ENCODE data around the gene NKAIN4.

NKAIN4 gene

DNA sequence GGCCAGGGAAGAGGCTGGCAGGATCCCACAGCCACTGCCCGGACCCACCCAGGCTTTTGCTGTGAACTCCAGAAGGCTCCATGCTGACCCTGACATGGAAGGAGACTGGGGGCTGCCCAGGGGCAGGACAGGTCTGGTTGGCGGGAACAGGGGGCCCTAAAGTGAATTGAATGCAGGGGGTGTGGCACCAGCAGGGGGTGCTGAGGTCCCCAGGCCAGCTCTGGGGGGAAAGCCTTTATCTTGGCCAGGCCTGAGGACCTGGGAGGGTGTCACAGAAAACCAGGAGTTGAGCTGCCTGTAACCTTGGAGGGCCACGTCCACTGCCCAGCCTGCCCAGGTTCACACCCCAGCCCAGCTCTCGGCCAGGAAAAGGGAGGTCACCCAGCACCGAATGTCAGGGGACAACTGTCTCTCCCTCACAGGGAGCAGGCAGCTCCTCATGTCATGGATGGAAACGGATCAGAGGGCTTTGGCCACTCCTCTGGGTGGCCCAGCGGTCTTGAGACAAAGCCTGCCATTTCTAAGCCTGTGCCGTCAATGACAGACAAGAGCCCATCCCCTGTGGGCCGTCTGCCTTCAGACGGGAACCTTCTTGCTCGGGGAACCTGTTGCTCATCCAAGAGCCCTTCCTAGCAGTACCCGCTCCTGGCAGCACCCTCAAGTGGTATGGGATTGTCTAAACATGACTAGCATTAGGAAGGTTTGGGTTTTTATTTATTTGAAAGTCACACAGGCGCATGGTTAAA, 35.4 kb downstream of the NKAIN4 start:
- no peak for DNase-seq (ENCODE audit: low read depth)

DNA sequence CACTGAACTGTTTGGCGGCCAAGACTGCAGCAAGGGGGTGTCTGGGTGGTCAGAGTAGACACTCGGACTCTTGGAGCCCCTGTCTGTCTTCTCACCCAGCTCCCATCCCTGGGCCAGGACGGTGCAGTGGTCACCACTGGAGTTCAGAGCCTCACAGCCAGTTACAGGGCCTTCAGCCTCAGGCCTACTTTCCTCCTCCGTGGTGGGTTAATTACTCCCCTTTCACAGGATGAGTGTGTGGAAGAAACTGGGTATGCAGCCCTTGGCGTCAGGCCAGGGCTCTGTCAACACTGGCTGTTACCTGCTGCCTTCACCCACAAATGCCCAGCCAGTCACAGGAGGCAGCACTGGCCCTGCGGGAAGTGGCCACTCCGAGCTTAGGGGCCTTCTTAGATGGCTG, 36.6 kb downstream of the NKAIN4 start:
- no peak for DNase-seq (ENCODE audit: low read depth)

DNA sequence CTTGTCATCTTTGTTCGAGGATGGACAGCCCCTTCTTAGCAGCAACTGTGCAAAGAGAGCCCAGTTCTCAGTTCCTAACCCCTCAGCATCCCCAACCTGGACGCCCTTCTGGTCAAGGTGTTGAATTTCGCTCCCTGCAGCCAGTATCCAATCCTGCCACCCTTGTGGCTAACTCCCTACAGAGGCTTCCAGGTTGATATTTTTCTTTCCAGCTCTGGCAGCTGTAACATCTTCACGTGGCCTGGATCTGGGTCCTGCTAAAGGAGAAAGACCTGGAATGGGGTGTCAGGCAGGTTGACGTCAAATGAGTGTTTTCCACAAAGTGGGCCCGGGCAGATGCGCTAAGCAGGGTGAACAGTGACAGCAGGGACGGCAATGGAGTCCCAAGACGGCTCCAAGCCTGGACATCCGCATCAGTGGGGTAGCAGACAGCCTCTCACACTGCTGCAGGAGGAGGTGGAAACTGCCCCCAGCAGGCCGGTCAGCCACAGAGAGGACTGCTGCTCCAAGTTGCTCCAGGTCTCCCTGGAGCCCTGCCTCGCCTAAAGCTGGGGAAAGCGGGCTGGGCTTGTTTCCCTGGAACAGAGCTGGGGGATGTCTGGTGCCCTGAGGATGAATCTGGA, 37.3 kb downstream of the NKAIN4 start:
- DNase-seq (ENCODE audit: low read depth), result no peak

DNA sequence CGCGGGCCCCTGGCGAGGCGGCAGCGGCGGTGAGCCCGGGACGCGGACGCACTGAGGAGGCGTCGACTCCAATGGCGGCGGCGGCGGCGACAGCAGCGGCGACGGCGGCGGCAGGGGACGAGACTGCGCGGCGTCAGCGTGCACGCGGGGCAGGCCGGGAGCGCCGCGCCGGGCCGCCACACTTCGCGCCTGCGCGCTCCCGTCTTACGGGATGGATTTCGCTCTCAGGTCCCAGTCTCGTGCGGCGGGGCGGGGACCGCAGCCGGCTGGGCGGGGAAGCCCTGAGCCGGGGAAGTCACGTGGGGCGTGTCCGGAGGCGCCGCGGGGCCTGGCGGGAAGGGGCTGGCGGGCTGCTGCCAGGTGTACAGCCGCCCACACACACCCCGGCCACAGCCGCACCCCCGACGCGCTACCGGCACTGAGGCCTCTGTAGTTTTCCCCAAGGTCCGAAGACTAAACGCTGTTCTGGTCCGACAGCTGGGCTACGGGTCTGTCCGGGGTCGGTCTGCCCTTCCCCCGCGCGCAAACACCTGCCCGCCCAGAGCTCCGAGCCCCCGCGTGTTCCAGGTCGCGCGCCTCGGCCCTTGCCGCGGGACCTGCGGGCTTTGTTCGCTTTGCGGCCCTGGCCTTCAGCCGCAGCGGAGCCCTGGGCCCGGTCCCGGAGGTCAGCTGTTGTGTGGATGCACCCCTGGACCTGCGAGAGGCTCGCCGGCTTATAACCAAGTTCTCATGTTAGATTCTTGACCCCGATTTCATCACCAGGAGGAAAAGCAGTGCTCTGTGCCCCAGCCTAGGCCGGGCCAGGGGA, 38.0 kb downstream of the NKAIN4 start, which contains the start of gene YTHDF1:
TSS of gene YTHDF1 (minus strand) at position 91 of the 808 bp plus-strand sequence. CDS start 239 bp downstream, outside the sequence.
- peak; percentile 93 for DNase-seq (ENCODE audit: low read depth)

DNA sequence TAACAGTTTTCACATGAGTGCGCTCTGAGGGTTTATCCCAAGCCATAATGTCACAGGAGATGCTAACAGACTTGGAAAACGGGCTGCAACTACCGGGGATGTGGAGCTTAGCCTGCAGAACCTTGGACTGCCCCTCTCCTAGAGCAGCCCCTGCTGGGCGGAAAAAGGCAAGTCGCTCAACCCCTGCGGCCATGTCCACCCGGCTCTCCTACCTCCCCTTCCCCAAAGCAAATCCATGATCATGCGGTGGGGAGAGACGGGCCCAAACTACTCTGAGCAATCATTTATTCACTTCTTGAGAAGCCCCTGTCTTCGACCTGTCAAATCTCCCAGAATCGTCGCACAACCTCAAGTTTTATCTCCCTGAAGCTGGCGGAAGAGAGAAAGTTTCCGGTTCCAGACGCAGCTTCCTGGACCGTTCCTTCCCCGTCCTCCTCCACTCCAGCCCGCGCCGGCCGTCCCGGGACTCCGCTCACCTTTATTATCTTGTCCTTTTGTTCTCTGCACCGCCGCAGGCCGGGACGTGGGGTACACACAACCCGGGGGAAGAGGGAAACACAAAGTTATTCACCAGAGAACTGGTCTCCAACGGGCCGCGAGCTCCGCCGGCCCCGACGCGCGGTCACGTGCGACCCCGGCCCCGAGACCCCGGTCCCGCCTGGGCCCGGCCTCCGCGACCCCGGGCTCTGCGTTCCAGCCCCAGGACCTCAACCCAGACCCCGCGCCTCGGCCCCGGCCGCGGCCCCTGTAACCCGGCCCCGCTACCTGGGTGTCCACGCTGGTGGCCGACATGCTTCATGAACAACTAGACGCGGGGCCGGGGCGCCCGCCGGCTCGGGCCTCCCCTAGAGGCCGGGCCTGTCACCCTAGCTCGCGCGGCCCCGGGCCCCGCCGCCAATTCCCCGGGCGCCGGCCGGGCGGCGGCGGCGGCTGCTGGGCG, 38.9 kb downstream of the NKAIN4 start:
- DNase-seq (ENCODE audit: low read depth), result peak; percentile 59

DNA sequence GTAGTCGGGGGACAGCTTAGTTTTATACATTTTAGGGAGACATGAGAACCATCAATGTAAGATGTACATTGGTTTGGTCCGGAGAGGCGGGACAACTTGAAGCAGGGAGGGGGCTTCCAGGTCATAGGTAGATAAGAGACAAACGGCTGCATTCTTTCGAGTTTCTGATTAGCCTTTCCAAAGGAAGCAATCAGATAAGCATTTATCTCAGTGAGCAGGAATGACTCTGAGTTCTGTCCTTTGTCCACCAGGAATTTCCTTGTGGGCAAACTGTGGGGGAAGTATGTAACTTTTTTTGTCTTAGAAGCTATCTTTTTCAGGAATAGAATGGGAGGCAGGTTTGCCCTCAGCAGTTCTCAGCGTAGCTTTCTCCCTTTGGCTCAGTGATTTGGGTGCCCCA, 39.7 kb downstream of the NKAIN4 start:
- DNase-seq (ENCODE audit: low read depth), result no peak

DNA sequence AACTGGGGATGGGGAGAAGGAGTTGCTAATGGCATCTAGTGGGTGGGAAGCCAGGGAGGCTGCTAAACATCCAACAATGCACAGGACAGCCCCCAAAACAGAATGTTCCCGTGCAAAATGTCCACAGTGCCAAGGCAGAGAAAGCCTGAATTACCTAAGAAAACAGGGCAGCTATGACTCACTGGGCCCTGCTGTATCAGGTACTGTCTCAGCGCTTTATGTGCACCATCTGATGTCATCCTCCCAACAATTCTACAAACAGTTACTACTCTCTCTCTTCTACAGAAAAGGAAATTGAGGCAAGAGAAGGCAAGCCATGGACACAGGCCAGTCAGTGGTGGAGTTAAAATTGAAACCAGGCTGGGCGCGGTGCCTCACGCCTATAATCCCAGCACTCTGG, 41.5 kb downstream of the NKAIN4 start:
- DNase-seq (ENCODE audit: low read depth), result no peak

DNA sequence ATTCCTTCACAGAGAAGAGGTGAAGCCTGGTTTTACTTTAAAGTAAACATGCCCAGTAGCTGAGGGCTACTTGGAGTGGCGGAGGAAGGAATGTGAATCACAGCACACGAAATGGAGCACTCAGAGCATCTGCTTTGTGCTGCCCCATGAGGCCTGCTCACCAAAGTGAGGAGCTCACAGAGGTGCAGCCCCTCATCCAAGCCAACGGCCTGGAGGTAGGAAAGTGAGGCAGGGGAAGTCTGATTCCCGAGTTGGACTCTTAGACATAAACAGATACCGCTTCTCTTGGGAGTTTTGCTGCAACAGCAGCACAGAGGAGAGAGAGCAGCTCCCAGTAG, 41.9 kb downstream of the NKAIN4 start:
- DNase-seq (ENCODE audit: low read depth), result peak; percentile 18

DNA sequence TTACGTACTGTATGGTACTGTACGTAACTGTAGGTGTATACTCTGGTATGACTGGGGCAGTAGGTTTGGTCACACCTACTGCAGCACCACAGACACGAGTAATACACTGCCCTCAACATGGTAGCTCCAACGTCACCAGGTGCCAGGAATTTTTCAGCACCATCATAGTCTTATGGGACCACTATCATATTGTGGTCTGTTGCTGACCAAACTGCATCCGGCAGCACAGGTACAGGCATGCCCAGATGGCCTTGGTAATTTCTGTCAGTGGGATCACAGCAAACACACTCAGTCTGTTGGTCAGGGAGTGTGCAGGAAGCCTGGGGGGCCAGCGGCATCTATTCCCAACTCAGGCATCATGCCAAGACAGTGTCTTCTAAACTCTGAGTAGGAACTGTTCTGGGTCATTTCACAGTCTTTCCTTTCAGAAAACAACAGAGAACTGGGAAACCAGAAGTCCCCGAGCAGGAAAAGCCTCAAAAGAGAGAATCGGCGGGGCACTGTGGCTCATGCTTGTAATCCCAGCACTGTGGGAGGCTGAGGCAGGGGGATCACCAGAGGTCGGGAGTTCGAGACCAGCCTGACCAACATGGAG, 44.2 kb downstream of the NKAIN4 start:
- no peak for DNase-seq (ENCODE audit: low read depth)

DNA sequence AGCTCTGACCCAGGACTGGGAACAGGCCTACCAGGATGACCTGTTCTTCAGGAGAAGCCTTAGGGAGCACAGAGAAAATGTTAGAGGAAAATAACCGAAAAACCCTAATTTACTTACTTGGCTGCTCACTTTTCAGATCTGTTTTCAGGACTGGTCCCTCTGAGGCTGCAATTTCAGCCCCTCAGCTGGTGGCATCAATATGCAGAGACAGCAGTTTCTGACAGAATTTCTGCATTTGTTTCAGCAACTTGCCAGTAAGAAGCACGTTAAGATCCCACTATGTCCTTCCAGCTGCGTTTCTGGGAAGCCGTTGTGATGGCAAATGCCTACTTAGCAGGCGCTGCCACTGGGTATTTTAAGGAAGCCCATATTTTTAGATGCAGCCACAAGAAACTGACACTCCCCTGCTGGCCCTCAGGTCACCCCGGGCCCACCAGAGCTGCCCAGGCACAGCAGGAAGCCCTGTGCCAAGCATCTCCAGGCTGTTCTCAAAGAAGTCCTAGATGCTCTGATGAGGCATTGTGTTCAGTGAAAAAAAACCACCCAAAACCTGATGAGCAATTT, 45.8 kb downstream of the NKAIN4 start:
- no peak for DNase-seq (ENCODE audit: low read depth)

DNA sequence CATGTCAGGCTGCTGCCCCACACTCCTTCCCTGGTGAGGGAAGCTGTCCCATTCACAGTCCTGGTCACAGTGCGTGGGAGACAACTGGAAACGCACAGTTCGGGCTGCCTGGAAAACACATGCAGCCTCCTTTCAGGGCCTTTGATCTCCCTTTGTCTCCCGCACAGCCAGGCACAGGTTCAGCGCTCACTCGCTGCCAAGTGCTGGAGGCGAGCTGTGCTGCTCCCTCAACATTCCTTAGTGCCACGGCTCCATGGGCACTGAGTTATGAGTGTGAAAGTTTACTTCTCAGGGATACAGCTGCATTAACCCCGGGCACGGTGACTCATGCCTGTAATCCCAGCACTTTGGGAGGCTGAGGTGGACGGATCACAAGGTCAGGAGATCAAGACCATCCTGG, 47.4 kb downstream of the NKAIN4 start:
- peak; percentile 69 for DNase-seq (ENCODE audit: low read depth)

DNA sequence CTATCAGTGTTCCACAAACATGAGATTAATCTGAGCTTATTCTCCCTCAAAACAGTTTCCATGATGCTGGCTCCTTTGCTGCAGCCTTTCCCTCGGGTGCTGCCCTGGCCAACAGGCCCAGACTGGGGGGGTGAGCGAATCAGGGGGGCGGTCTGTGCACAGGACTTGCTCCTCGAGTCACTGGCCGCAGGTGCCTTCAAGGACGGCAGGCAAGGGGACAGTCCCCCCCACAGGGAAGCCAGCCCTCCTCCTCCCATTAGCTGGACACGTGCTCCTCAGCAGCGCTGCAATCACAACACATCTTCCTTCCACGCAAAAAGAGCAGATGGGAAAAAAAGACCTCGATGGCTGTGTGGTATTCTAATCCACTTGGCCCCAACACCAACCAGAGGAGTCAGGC, 48.4 kb downstream of the NKAIN4 start:
- no peak for DNase-seq (ENCODE audit: low read depth)

DNA sequence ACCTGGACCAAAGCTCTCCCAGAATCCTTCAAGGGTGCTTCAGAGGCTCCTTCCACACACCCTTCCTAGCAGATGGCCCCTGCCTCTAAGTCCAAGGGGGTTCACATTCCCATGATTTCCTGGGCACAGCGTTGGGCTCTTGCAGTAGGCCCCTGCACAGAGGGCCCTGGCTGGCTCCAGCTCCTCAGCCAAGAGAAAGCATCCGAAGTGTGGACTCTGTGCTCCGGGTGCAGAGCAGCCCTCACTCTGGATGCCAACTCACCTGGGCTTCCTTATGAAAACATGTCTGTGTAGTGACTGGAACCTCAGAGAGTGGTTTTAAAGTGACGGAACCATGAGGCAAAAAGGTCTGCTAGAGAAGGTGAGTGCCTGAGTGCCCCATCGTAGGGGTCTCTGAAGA, 49.9 kb downstream of the NKAIN4 start:
- DNase-seq (ENCODE audit: low read depth), result no peak

DNA sequence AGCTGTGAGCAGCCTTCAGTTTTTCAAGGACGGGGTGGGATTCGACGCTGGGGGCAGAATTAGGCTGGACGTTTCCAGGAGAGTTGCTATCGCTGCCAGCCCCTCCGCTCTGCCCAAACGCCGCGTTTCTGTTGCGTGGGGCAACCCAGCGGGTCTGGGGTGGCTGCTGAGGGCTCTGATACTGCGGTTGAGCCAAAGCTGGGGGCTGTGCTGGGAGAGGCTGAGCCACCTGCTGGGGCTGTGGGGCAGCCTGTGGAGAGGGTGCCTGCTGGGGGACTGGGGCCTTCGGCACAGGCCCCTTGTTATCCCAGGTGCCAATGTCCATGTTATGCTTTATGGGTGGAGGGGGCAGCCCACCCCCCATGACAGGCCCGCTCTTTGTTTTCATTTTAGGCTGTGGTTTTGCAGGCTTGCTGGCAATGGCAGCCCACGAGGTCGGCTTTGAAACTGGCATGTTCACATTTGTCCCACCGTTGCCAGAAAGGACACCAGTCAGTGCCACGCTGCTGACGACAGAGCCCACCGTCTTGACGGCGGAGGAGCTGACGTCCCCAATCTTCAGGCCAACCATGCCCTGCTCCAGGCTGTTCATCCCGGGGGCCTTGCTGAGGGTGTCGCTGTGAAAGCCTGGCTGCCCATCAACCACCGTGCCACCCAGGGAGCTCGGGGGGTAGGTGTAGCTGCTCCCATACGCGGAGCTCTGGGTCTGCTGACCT, 51.3 kb downstream of the NKAIN4 start:
- no peak for DNase-seq (ENCODE audit: low read depth)

DNA sequence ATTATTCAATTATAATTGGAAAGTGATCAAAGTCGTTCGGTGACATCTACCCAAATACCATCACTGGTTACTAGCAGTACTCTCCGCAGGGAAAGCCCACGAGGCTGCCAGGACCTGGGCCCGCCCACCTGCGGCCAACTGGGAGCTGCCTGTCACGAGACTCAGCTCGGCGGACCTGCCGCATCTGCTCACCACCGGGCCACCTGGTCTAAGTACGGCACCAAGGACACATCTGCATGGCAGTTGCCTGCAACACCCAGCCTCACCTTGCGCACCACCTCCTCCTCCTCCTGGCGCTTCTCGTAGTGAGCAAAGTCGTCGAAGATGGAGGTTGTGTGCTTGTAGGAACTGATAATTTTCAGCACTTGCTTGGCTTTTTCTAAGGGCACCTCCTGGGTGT, 52.2 kb downstream of the NKAIN4 start:
- DNase-seq (ENCODE audit: low read depth), result no peak

DNA sequence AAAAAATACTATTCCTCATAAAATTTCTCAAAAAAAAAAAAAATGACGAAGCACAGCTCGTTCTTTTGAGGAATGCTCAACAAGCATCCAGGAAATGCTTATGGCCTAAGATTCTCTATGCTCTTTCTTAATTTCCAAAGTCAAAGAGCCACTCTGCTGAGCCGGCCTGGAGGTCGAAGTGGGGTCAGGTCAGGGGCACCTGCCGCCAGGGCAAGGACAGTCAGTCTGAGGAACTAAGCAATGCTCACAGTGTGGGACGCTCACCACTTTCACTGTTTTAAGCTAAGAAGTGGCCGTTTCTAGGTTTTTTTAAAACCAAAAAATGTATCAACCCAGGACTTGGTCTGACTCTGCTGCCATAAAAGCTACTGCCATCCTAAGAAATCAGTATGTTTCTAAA, 55.7 kb downstream of the NKAIN4 start:
- DNase-seq (ENCODE audit: low read depth), result no peak

DNA sequence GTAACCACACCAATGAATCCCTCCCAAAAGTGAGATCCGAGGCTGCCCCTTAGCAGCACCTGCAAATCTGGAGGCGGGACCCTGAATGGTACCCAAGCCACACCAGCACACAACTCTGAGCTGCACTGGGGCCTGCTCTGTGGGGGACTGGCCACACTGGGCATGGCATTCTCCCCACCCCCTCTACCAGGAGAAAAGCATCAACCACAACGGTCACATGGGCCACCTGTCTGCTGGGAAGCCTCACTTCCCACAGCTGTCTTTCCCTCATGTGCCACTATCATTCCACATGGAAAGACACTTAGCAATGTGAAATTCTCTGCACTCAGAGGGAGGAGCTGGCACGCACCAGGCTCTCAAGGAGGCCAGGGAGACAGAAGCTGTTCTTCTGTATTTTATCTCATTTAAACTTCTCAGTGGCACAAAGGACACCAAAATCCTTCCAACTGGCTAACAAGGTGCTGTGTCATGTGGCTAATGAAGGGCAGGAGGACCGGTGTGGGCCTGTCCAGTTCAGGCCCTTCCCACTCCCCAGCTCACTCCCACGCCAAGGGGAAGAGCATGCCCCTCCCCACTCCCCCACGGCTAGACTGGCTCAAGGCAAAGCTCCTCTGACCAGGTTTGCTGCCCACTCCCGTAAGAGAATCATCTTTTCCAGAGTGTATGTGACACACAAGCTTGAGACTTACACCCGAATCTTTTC, 57.3 kb downstream of the NKAIN4 start:
- no peak for DNase-seq (ENCODE audit: low read depth)

DNA sequence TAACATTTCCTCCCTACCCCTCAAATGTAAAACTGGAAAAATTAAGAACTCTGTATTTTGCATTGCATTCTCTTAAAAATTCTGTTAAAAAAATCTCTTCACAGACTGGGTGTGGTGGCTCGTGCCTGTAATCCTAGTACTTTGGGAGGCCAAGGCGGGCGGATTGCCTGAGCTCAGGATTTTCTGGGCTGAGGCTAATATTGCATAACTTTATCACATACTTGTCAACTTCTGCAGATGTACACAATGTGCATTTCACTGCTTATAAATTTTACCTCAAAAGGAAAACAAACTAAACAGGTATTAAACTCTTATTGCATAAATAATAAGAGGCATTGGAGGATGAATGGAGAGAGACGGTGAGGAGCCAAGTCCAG, 59.5 kb downstream of the NKAIN4 start:
- no peak for DNase-seq (ENCODE audit: low read depth)

DNA sequence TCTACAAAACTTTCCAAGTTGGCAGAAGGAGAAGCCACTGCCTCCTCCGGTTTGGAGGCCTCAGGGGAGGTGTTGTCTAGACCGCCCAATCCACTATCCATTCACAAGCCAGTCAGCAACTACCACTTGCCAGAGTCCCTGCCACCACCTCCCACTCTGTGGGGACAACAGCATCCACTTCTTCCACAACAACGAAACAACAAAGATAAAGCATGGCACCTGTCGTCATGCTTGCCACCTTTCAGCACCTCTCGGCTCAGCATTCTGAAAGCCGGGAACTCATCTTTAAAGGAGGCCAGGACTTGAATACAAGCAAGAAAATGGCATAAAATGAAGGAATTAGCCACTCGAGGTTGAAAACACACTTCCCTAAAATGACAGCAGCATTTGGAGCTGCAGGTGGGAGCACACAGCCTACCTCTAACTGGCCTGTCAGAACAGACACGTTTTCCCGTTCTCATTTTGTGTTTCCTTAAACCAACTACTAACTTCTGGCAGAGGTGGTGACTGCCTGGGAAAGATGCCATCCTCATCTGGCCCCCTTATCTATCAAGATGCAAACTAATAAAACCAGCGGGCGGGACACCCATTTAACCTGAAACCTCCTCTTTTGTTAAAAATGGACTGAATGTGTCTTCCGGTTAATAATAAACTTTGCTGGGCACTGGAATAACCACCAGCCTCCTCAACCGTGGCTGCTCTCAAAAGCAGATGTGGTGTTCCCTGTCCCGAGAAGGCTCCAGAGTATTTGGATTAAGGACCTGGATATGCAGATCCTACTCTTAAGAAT, 60.1 kb downstream of the NKAIN4 start:
- DNase-seq (ENCODE audit: low read depth), result no peak

All from EH (cell line).